Erythroblast (primary cell): ENCODE data around the gene RIMS3.

Experiments
- GATA1 ChIP-seq: IDR thresholded peaks from 2 replicates; pipeline ENCODE4 v1.6.1; 2011; ENCODE audit warnings: low read depth, mild to moderate bottlenecking, control low read depth, low read length, moderate library complexity
- POLR2A ChIP-seq: IDR thresholded peaks from 2 replicates; pipeline ENCODE4 v1.6.1; 2011; ENCODE audit warnings: mild to moderate bottlenecking, low read length

DNA sequence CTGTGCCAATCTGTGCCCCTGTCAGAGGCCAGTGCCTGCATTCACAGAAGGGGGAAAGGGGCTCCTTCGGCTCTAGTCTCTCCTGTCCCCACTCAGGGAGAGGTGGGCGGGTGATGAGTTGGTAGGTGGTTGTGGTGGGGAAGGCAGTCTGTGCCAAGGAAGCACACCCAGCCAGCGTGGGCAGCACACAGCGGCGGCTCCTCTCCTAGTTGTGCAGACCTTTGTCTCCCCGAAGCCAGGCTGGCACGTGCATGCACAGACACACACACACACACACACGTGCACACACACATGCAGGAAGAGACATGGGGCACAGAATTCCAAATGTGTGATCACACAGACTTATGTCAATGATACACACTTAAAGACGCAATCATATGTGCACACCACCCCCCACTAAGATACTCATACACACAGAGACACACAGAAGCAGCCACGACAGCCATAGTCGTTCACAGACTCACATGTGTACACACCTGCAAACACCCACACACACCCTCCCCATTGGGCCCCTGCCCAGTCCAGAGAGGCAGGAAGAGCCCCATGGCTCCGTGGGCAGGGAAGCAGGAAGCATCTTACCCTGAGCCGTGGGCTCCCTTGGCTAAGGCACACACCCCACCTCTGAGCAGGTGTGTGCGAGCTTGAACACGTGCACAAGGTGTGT is 16.4 kb downstream of the RIMS3 start:
- TF ChIP-seq POLR2A (no peak), GATA1 (no peak)
